Left lung (tissue), 10 donors: ENCODE results near the gene LSM14A. TPM values are rescaled to one million over a fixed set of nuclear protein-coding genes. Genes with fewer than 3 reads are reported as not detected.

ENCODE experiments used
- ATAC-seq: fragments of 200-7000 bp; cut with Tn5 transposase; one replicate; pipeline ENCODE4 v1.9.1; 2020; ENCODE audit warnings: moderate library complexity
- DNase-seq, 4 donors: peaks; one replicate each; pipeline ENCODE4 v3.0.0-alpha.2; 2013 to 2020
- H3K27ac ChIP-seq, 2 donors: fragments of 200-600 bp; sonication (generic) in 1 of 2; one replicate each; pipeline versions ENCODE4 v1.5.0 to v1.8.0; 2020 to 2021
- H3K27me3 ChIP-seq, 2 donors: fragments of 200-600 bp; sonication (generic) in 1 of 2; one replicate each; pipeline versions ENCODE4 v1.5.0 to v1.8.0; 2020 to 2021
- H3K36me3 ChIP-seq, 2 donors: fragments of 200-600 bp; sonication (generic) in 1 of 2; one replicate each; pipeline versions ENCODE4 v1.5.0 to v1.8.0; 2020 to 2021
- H3K4me1 ChIP-seq, 2 donors: fragments of 200-600 bp; one replicate each; pipeline ENCODE4 v1.8.0; 2021
- H3K4me3 ChIP-seq, 2 donors: fragments of 200-600 bp; sonication (generic) in 1 of 2; one replicate each; pipeline versions ENCODE4 v1.5.0 to v1.8.0; 2020 to 2021; ENCODE audit warnings: mild to moderate bottlenecking in 1 of 2
- H3K9me3 ChIP-seq, 2 donors: fragments of 200-600 bp; sonication (generic) in 1 of 2; one replicate each; pipeline versions ENCODE4 v1.5.0 to v1.8.0; 2020 to 2021
- CTCF ChIP-seq, 2 donors: fragments of 200-600 bp; sonication (generic) in 1 of 2; IDR thresholded peaks; one replicate each; pipeline versions ENCODE4 v1.5.0 to v1.8.0; 2021; ENCODE audit warnings: antibody characterized with exemption in 2 of 2
- intact Hi-C, 2 donors: fragments of 100-400 bp; cut with DNase I; formaldehyde crosslinking; loops; one replicate each; pipeline versions ENCODE4 v1.11.2 to v1.14.2; 2022
- polyA plus RNA-seq, 6 donors: library from polyadenylated mRNA; unstranded; fragments of 120-200 nt; gene quantifications; one replicate each; pipeline ENCODE4 v1.2.1, GENCODE V29; 2013; ENCODE audit not compliant: insufficient read length in 6 of 6
- total RNA-seq, 2 donors: library from RNA; stranded (reverse); fragmentation: NEBNext Ultra II Directional; extraction: Animal tissue kit (Norgen Biotek cat#: 25700); gene quantifications; one replicate each; pipeline ENCODE4 v1.2.1, GENCODE V29; 2021
- donor health status: DM: no; HTN: yes; CAD: no.
- donor health status: DM: no; HTN: no; CAD: no.

LSM14A gene
- total and polyA plus RNA-seq, 8 donors, result 88.0 to 176 (median 155) TPM

- DNase-seq, result no peak
- H3K27ac ChIP-seq, result no peak overlapping the region
- H3K9me3 ChIP-seq, result no peaks in the 10 kb centered on the region
- no peak for TF ChIP-seq CTCF (IDR thresholded peaks at IDR 0.05)
- peaks cover 14 to 20% of the 10 kb centered on the region in 2 donors for H3K4me1 ChIP-seq
- no peaks in the 10 kb centered on the region for H3K27me3 ChIP-seq
- ATAC-seq, result no peak
- H3K36me3 ChIP-seq, result peaks cover 0 to 9% of the 10 kb centered on the region in 2 donors
- no peak overlapping the region for H3K4me3 ChIP-seq
- intact Hi-C loops, result no loop called here
Observed at GRCh38 chr19:34235425-34235940, 63.2 kb downstream of the LSM14A start.

- intact Hi-C loops, result no loop called here
- no peak for TF ChIP-seq CTCF (IDR thresholded peaks at IDR 0.05)
- H3K4me3 ChIP-seq, result no peak overlapping the region
- H3K36me3 ChIP-seq, result peaks cover 0 to 1% of the 10 kb centered on the region in 2 donors
- ATAC-seq (no peak), DNase-seq (no peak)
- peaks cover 14 to 20% of the 10 kb centered on the region in 2 donors for H3K4me1 ChIP-seq
- no peaks in the 10 kb centered on the region for H3K27me3 ChIP-seq
- H3K9me3 ChIP-seq, result no peaks in the 10 kb centered on the region
- H3K27ac ChIP-seq, result no peak overlapping the region
Observed at GRCh38 chr19:34236035-34236987, 64.0 kb downstream of the LSM14A start.

- no peaks in the 10 kb centered on the region for H3K9me3 ChIP-seq
- no peak for TF ChIP-seq CTCF (IDR thresholded peaks at IDR 0.05)
- H3K36me3 ChIP-seq, result no peaks in the 10 kb centered on the region
- no peak overlapping the region for H3K4me3 ChIP-seq
- ATAC-seq (no peak), DNase-seq (no peak)
- H3K27ac ChIP-seq, result no peak overlapping the region
- peaks cover 10 to 12% of the 10 kb centered on the region in 2 donors for H3K4me1 ChIP-seq
- no peaks in the 10 kb centered on the region for H3K27me3 ChIP-seq
- intact Hi-C loops, result no loop called here
Observed at GRCh38 chr19:34237283-34237682, 65.0 kb downstream of the LSM14A start.

GRCh38 chr19:34237939-34238338, 65.6 kb downstream of the LSM14A start:
- Histone ChIP-seq H3K4me1 (peaks cover 5 to 6% of the 10 kb centered on the region in 2 donors), H3K27ac (no peak overlapping the region), H3K36me3 (no peaks in the 10 kb centered on the region), H3K9me3 (no peaks in the 10 kb centered on the region), H3K4me3 (no peak overlapping the region), H3K27me3 (no peaks in the 10 kb centered on the region)
- no peak for DNase-seq
- no peak for ATAC-seq
- intact Hi-C loops, result no loop called here
- no peak for TF ChIP-seq CTCF (IDR thresholded peaks at IDR 0.05)
